G401 (cell line): ENCODE data around the gene PLCB1. TPM values are rescaled to one million over a fixed set of nuclear protein-coding genes. Genes with fewer than 3 reads are reported as not detected.
"Not testable (repeated sequence)": the region's sequence is repeated elsewhere in the genome, so short reads cannot be mapped to it uniquely, and the experiment has no call there.

Experiments
- DNase-seq: peaks from one replicate; pipeline ENCODE4 v3.0.0-alpha.2; 2015; ENCODE audit warnings: low spot score
- in situ Hi-C: cut with HindIII; loops from 2 replicates; pipeline ENCODE4 v1.10.0; 2016; ENCODE audit warnings: low sequenced_read_pairs, mixed read lengths
- total RNA-seq: library from RNA; depleted of rRNA; stranded (reverse); fragments of >200 nt; shearing (Covaris generic); gene quantifications from 2 replicates; pipeline ENCODE4 v1.2.3, GENCODE V29; 2014

Gene PLCB1
- total RNA-seq, 1 experiment from 2014 or later = not detected

- in situ Hi-C loops = no loop called here
- DNase-seq = no peak
These were observed 311.5 kb downstream of the PLCB1 start for GRCh38 chr20:8443464-8444072.

- in situ Hi-C loops = no loop called here
- no peak for DNase-seq
These were observed 315.4 kb downstream of the PLCB1 start for GRCh38 chr20:8447262-8448120.

DNA sequence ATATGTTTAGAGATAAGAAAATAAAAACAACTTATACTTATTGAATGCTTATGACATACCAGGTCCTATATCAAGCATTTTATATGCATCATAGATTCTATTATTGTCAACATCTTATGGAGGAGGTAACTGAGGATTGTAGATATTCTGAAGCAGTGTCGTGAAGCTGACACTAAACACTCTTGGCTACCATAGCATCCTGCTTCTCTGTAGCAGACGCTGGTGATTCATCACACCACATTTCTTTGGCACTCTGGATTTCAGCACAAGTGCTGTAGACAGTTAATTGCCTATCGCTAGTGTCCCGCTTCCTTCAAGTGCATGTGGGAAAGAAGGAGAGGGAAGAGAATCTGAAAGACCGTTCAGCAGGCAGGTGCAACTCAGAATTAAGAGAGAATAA lies 317.1 kb downstream of the PLCB1 start:
- in situ Hi-C loops = no loop called here
- DNase-seq = no peak

DNA sequence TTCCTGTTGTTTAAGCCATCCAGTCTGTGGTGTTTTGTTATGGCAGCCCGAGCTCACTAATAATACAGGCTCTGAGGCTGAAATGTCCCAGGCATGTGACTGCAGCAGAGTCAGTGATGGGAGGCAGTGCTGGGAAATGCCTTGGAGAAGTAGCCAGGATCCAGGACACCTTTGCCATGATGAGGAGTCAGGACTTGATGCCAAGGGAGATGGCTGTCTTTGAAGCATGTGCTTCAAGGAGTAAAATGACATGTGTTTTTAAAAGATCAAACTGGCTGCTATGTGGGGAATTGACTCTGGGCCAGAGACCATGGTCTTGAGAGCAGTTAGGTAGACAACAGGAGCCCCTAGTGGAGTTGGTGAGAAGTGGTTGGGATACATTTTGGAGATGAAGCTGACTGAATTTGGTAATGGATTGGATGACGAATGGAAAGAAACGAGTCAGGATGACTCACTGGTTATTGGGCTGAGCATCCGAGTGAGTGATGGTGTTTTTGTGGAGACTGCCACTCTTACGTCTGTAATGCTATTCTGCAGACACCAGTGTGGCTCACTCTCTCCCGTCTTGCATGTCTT lies 322.2 kb downstream of the PLCB1 start:
- in situ Hi-C loops = no loop called here
- DNase-seq = no peak

DNA sequence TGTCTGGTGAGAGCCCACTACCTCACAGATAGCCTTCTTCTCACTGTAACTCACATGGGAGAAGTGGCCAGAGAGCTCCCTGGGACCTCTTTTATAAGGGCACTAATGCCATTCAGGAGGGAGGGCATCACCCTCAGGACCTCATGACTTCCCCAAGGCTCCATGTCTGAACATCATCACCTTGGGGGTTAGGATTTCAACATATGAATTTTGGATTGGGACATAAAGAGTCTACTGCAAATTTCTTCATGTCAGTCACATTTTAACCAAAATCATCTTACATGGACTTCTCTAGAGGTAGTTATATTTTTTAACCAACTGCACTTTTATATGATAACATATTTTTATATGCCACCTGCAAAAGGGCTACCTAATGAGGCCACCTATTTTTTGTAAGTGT lies 324.7 kb downstream of the PLCB1 start:
- in situ Hi-C loops = no loop called here
- DNase-seq = no peak

- in situ Hi-C loops = no loop called here
- DNase-seq = no peak
These were observed 325.9 kb downstream of the PLCB1 start for GRCh38 chr20:8457978-8458377.

GRCh38 chr20:8461186-8461585 lies 329.1 kb downstream of the PLCB1 start:
- DNase-seq = no peak
- in situ Hi-C loops = no loop called here

DNA sequence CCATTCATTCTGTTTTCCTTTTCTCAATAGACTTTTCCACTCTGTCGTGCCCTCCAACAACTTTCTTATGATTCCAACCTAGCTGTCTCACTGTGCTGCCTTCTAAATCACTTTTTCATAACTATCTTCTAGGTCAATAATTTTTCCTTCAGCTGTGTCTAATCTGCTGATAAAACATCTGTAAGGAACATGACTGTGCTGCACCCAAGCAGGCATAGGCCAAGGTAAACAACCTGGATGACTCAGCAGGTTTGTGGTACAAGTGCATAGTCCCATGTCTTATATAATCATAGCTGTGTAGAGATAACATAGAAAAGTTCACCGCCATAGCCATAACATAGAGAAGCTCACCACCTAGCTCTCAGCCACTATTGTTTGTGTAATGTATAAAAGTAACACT lies 332.3 kb downstream of the PLCB1 start:
- no peak for DNase-seq

GRCh38 chr20:8466781-8467180 lies 334.7 kb downstream of the PLCB1 start:
- in situ Hi-C loops, DNase-seq: not testable (repeated sequence)

More for the DNA sequence above, 332.3 kb downstream of the PLCB1 start:
- in situ Hi-C loops = no loop called here

- DNase-seq = no peak
These were observed 338.1 kb downstream of the PLCB1 start for GRCh38 chr20:8470156-8470555.

GRCh38 chr20:8471465-8471864 lies 339.4 kb downstream of the PLCB1 start:
- peak; percentile 11 for DNase-seq

More at GRCh38 chr20:8470156-8470555, 338.1 kb downstream of the PLCB1 start:
- in situ Hi-C loops = no loop called here

DNA sequence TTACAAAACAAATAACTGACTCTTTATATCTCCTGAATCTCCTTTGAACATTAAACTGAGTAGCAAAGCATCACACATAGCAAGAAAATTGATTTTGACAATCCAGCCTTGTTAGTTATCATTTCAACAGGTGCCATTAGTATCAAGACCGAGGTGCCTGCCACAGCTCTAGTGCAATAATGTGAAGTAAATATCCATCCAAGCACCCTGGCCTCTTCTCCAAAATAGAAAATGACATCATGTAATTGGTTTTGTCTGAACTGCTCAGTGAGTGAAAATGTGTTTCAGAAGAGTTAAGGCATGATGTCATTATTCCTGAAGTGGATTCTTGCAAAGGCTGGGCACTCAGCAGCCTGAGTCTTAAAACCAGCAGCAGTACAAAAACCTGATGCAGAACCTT lies 341.4 kb downstream of the PLCB1 start:
- no peak for DNase-seq

More at GRCh38 chr20:8471465-8471864, 339.4 kb downstream of the PLCB1 start:
- in situ Hi-C loops = no loop called here

DNA sequence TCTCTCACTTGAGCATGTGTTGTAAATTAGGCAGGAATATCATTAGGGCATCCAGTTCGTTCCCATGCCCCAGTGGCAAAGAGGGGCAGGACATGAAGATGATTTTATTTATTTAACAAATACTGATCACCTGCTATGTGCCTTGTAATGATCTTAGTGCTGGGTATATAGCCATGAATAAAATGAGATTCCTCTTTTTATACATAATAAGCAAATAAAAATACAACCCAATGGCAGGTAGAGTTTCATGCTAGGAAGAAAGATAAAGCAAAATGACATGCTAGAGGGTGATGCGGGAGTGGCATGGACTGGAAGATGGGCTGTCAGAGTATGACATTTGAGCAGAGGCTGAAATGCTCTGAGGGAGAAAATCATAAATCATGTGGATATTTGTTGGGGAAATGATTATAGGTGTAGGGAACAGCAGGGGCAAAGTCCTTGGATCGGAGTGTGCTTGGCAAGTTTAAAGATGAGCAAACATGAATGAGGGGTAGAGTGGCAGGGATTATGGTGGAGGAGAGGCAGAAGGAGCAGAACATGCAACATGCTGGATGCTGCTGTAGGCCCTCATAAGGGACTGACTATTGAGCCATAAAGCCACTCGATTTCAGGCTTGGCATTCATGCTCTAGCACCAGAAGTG lies 342.1 kb downstream of the PLCB1 start:
- in situ Hi-C loops = no loop called here
- no peak for DNase-seq

More for the DNA sequence above, 341.4 kb downstream of the PLCB1 start:
- in situ Hi-C loops = no loop called here

DNA sequence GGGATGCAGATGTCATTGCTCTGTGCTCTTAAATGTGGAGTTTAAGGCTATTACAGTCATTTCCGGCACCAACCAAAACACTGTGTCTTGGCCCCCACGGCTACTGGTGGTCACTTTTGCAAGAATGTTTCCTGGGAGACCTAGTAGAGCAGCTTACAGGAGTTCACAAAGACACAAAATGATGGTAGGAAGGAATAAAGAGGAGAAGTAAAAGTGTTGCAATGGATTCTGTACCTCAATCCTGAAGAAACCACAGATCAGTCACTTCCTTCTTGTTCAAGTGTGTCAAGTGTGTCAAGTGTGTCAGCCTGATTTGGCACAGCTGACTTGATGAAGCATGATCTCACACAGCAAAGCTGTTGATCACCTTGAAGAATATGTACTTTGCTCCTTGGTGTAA lies 344.0 kb downstream of the PLCB1 start:
- in situ Hi-C loops = loop anchor here (5.0 kb wide), 1 partner anchor 79 kb away; no protein-coding TSS in a partner anchor
- no peak for DNase-seq

- in situ Hi-C loops = no loop called here
- DNase-seq = no peak
These were observed 348.5 kb downstream of the PLCB1 start for GRCh38 chr20:8480597-8480996.

- no peak for DNase-seq
- in situ Hi-C loops = no loop called here
These were observed 355.6 kb downstream of the PLCB1 start for GRCh38 chr20:8487696-8488095.

DNA sequence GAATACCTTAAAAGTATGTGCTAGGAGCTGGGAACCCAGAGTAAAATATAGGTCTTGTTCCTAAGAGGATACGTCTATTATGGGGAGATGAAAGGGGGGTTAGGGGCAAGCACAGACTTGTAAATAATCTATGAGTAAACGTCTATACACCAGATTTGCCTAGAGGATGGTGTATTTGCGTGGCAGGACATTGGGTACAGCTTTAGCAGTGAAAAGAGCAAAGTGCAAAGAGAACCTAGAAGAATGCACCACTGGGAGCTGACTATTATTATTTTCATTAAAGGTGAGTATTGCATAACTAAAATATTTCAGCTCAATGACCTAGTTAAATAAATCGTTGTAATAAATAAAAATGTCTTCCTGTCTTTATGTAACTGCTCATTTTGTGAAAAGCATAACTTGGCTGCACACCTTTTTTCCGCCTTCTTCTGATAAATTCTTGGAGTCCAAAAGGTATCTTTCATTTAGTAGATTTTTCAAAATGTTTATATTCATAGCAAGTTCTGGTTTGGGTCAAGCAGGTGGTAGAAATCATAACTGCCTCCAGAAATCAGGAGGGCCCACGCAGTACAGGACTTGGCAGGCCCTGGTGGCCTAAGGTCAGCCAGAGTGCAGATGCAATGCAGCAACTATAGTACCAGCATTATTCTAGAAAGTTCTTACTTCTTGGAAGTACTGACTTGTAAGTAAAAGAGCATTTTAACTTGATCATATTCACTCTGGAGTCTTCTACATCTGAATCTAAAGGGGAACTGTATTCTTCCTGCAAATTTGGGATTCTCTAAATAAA lies 357.2 kb downstream of the PLCB1 start:
- in situ Hi-C loops = no loop called here

GRCh38 chr20:8490076-8490830 lies 358.2 kb downstream of the PLCB1 start:
- in situ Hi-C loops = no loop called here
- DNase-seq = peak; percentile 14

More for the DNA sequence above, 357.2 kb downstream of the PLCB1 start:
- no peak for DNase-seq
